Measurements from ENCODE around the gene CRYZ. TPM values are rescaled to one million over a fixed set of nuclear protein-coding genes. Genes with fewer than 3 reads are reported as not detected.

The CRYZ gene
- total RNA-seq, 2 experiments from 2014 or later: 26.7 to 34.2 TPM

- H3K27me3 Mint-ChIP-seq: no peaks in the 10 kb centered on the region
- ATAC-seq: no peak
- no peak overlapping the region for H3K27ac Mint-ChIP-seq
- no peaks in the 10 kb centered on the region for H3K4me1 Mint-ChIP-seq
- POLR2A ChIA-PET: no interaction called here
- no peak for DNase-seq
- no peaks in the 10 kb centered on the region for H3K9me3 Mint-ChIP-seq (ENCODE audit: low read depth)
- H3K36me3 Mint-ChIP-seq (ENCODE audit: low read depth): peaks cover 11% of the 10 kb centered on the region
- intact Hi-C loops (cut with DNase I, micrococcal nuclease): no loop called here
- CTCF ChIA-PET: interaction anchor here (0.9 to 2.0 kb wide), 2 partner anchors 10 to 30 kb away, joined by 5 read pairs; no protein-coding TSS in a partner anchor
- H3K4me3 Mint-ChIP-seq: no peak overlapping the region
These were observed 33.5 kb downstream of the CRYZ start for GRCh38 chr1:74699331-74699730.

- CTCF ChIA-PET: interaction anchor here (0.7 kb wide), 1 partner anchor 54 kb away, joined by 3 read pairs; no protein-coding TSS in a partner anchor
- ATAC-seq (no peak), DNase-seq (no peak)
- POLR2A ChIA-PET: no interaction called here
- intact Hi-C loops (cut with DNase I, micrococcal nuclease): no loop called here
- Mint-ChIP-seq H3K36me3 (ENCODE audit: low read depth) (no peaks in the 10 kb centered on the region), H3K4me1 (no peaks in the 10 kb centered on the region), H3K27ac (no peak overlapping the region), H3K27me3 (no peaks in the 10 kb centered on the region), H3K4me3 (no peak overlapping the region), H3K9me3 (ENCODE audit: low read depth) (no peaks in the 10 kb centered on the region)
These were observed 35.0 kb downstream of the CRYZ start for GRCh38 chr1:74697832-74698231.

- no peaks in the 10 kb centered on the region for H3K9me3 Mint-ChIP-seq (ENCODE audit: low read depth)
- H3K27ac Mint-ChIP-seq: no peak overlapping the region
- ChIA-PET POLR2A (no interaction called here), CTCF (no interaction called here)
- intact Hi-C loops (cut with DNase I, micrococcal nuclease): no loop called here
- H3K27me3 Mint-ChIP-seq: no peaks in the 10 kb centered on the region
- no peaks in the 10 kb centered on the region for H3K4me1 Mint-ChIP-seq
- DNase-seq: no peak
- no peak overlapping the region for H3K4me3 Mint-ChIP-seq
- ATAC-seq: no peak
- H3K36me3 Mint-ChIP-seq (ENCODE audit: low read depth): no peaks in the 10 kb centered on the region
These were observed 39.4 kb downstream of the CRYZ start for GRCh38 chr1:74693473-74693872.

GRCh38 chr1:74690909-74691308 lies 41.9 kb downstream of the CRYZ start:
- intact Hi-C loops (cut with DNase I, micrococcal nuclease): loop anchor here in 1 of 2 experiments (1.0 kb wide), 1 partner anchor 42 kb away; the partner anchor contains the start of genes CRYZ and TYW3
- no peak overlapping the region for H3K4me3 Mint-ChIP-seq
- DNase-seq: no peak
- H3K9me3 Mint-ChIP-seq (ENCODE audit: low read depth): no peaks in the 10 kb centered on the region
- no peaks in the 10 kb centered on the region for H3K36me3 Mint-ChIP-seq (ENCODE audit: low read depth)
- H3K27me3 Mint-ChIP-seq: no peaks in the 10 kb centered on the region
- POLR2A ChIA-PET: no interaction called here
- CTCF ChIA-PET: interaction anchor here (0.6 to 2.4 kb wide), 3 partner anchors 27 to 1839 kb away, joined by 3 to 7 read pairs (median 3); no protein-coding TSS in a partner anchor
- no peak overlapping the region for H3K27ac Mint-ChIP-seq
- no peaks in the 10 kb centered on the region for H3K4me1 Mint-ChIP-seq
- ATAC-seq: no peak

GRCh38 chr1:74690364-74690696 lies 42.5 kb downstream of the CRYZ start:
- ATAC-seq: no peak
- ChIA-PET POLR2A (no interaction called here), CTCF (interaction anchor here (0.6 to 2.4 kb wide), 16 partner anchors 10 to 1838 kb away, joined by 3 to 13 read pairs (median 4); partner anchors contain the start of genes CRYZ and TYW3)
- Mint-ChIP-seq H3K27me3 (no peaks in the 10 kb centered on the region), H3K36me3 (ENCODE audit: low read depth) (no peaks in the 10 kb centered on the region), H3K4me1 (no peaks in the 10 kb centered on the region), H3K9me3 (ENCODE audit: low read depth) (no peaks in the 10 kb centered on the region), H3K4me3 (no peak overlapping the region), H3K27ac (no peak overlapping the region)
- intact Hi-C loops (cut with DNase I, micrococcal nuclease): loop anchor here in 1 of 2 experiments (1.0 kb wide), 1 partner anchor 43 kb away; the partner anchor contains the start of genes CRYZ and TYW3
- no peak for DNase-seq

GRCh38 chr1:74689621-74690363 lies 43.1 kb downstream of the CRYZ start:
- Mint-ChIP-seq H3K4me1 (no peaks in the 10 kb centered on the region), H3K4me3 (no peak overlapping the region), H3K9me3 (ENCODE audit: low read depth) (no peaks in the 10 kb centered on the region), H3K27me3 (no peaks in the 10 kb centered on the region), H3K27ac (no peak overlapping the region), H3K36me3 (ENCODE audit: low read depth) (no peaks in the 10 kb centered on the region)
- CTCF ChIA-PET: interaction anchor here (0.7 to 2.4 kb wide), 28 partner anchors 9 to 729 kb away, joined by 3 to 13 read pairs (median 4); partner anchors contain the start of genes CRYZ and TYW3
- peak; percentile 53 for DNase-seq
- no peak for ATAC-seq
- POLR2A ChIA-PET: no interaction called here
- intact Hi-C loops (cut with DNase I, micrococcal nuclease): loop anchor here in 1 of 2 experiments (1.0 to 10.0 kb wide), 4 partner anchors 44 to 847 kb away; partner anchors contain the start of genes CRYZ and TYW3

- intact Hi-C loops (cut with DNase I, micrococcal nuclease): loop anchor here in 1 of 2 experiments (5.0 to 10.0 kb wide), 3 partner anchors 182 to 845 kb away; no protein-coding TSS in a partner anchor
- ChIA-PET POLR2A (no interaction called here), CTCF (interaction anchor here (1.1 kb wide), 1 partner anchor 16 kb away, joined by 3 read pairs; no protein-coding TSS in a partner anchor)
- no peaks in the 10 kb centered on the region for H3K36me3 Mint-ChIP-seq (ENCODE audit: low read depth)
- H3K4me3 Mint-ChIP-seq: no peak overlapping the region
- H3K4me1 Mint-ChIP-seq: no peaks in the 10 kb centered on the region
- no peak overlapping the region for H3K27ac Mint-ChIP-seq
- no peak for ATAC-seq
- DNase-seq: no peak
- H3K9me3 Mint-ChIP-seq (ENCODE audit: low read depth): no peaks in the 10 kb centered on the region
- H3K27me3 Mint-ChIP-seq: peaks cover 2% of the 10 kb centered on the region
These were observed 45.9 kb downstream of the CRYZ start for GRCh38 chr1:74686928-74687327.

GRCh38 chr1:74684301-74684700 lies 48.5 kb downstream of the CRYZ start:
- ChIA-PET CTCF (no interaction called here), POLR2A (no interaction called here)
- no peaks in the 10 kb centered on the region for H3K9me3 Mint-ChIP-seq (ENCODE audit: low read depth)
- H3K27me3 Mint-ChIP-seq: peaks cover 6% of the 10 kb centered on the region
- DNase-seq: no peak
- H3K27ac Mint-ChIP-seq: no peak overlapping the region
- no peak for ATAC-seq
- intact Hi-C loops (cut with DNase I, micrococcal nuclease): loop anchor here in 1 of 2 experiments (10.0 kb wide), 1 partner anchor 180 kb away; no protein-coding TSS in a partner anchor
- H3K4me1 Mint-ChIP-seq: no peaks in the 10 kb centered on the region
- no peak overlapping the region for H3K4me3 Mint-ChIP-seq
- no peaks in the 10 kb centered on the region for H3K36me3 Mint-ChIP-seq (ENCODE audit: low read depth)

GRCh38 chr1:74683656-74684055 lies 49.2 kb downstream of the CRYZ start:
- ChIA-PET CTCF (no interaction called here), POLR2A (no interaction called here)
- DNase-seq: no peak
- Mint-ChIP-seq H3K4me3 (no peak overlapping the region), H3K27ac (no peak overlapping the region), H3K4me1 (no peaks in the 10 kb centered on the region), H3K36me3 (ENCODE audit: low read depth) (no peaks in the 10 kb centered on the region), H3K27me3 (peaks cover 10% of the 10 kb centered on the region), H3K9me3 (ENCODE audit: low read depth) (no peaks in the 10 kb centered on the region)
- no peak for ATAC-seq
- intact Hi-C loops (cut with DNase I, micrococcal nuclease): loop anchor here in 1 of 2 experiments (10.0 kb wide), 1 partner anchor 179 kb away; no protein-coding TSS in a partner anchor

GRCh38 chr1:74681851-74682250 lies 51.0 kb downstream of the CRYZ start:
- Mint-ChIP-seq H3K36me3 (ENCODE audit: low read depth) (no peaks in the 10 kb centered on the region), H3K4me1 (no peaks in the 10 kb centered on the region), H3K9me3 (ENCODE audit: low read depth) (no peaks in the 10 kb centered on the region), H3K27ac (no peak overlapping the region), H3K4me3 (no peak overlapping the region), H3K27me3 (peaks cover 15% of the 10 kb centered on the region)
- ChIA-PET CTCF (interaction anchor here (0.6 to 0.7 kb wide), 2 partner anchors 8 to 30 kb away, joined by 3 read pairs; partner anchors contain the start of gene ERICH3), POLR2A (no interaction called here)
- ATAC-seq (no peak), DNase-seq (no peak)
- intact Hi-C loops (cut with DNase I, micrococcal nuclease): loop anchor here in 1 of 2 experiments (10.0 kb wide), 1 partner anchor 177 kb away; no protein-coding TSS in a partner anchor

GRCh38 chr1:74681449-74681848 lies 51.4 kb downstream of the CRYZ start:
- Mint-ChIP-seq H3K27me3 (peaks cover 16% of the 10 kb centered on the region), H3K36me3 (ENCODE audit: low read depth) (no peaks in the 10 kb centered on the region), H3K4me3 (no peak overlapping the region), H3K9me3 (ENCODE audit: low read depth) (no peaks in the 10 kb centered on the region), H3K27ac (no peak overlapping the region), H3K4me1 (no peaks in the 10 kb centered on the region)
- DNase-seq: no peak
- intact Hi-C loops (cut with DNase I, micrococcal nuclease): loop anchor here in 1 of 2 experiments (10.0 kb wide), 1 partner anchor 177 kb away; no protein-coding TSS in a partner anchor
- ATAC-seq: peak; percentile 42
- CTCF ChIA-PET: interaction anchor here (2.9 kb wide), 1 partner anchor 8 kb away, joined by 11 read pairs; no protein-coding TSS in a partner anchor
- POLR2A ChIA-PET: no interaction called here
